Measurements from ENCODE around the gene MCF2L.
"Not testable (repeated sequence)": the region's sequence is repeated elsewhere in the genome, so short reads cannot be mapped to it uniquely, and the experiment has no call there.

MCF2L gene

DNA sequence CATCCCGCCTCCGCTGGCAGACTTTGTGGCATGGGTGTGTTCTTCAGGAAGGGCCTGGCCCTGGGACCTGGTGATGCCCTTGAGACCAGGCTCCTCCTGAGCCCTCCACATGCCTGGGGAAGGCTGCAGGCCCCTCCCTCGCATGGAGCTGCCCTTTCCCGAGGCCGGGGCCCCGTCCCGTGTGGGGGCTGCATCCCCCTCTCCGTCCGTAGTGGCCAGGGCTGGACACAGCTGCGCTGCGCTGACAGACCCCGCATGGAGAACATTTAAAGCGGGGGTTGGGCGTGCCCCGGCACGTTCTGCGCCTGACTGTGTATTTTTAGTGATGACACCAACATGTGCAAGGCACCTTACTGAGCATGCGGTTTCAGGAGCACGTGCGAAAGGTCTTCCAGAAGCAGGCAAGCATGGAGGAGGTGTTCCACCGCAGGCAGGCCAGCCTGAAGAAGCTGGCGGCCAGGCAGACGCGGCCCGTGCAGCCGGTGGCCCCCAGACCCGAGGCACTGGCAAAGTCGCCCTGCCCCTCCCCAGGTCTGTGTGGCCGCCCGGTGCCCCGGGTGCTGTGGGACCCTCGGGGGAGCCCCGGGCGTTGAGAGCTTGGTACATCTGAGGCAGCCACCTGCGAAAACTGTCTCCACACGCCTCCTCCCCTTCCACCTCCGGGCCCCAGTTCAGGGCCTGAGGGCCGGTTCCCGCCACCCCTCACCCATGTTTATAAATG, 107.8 kb downstream of the MCF2L start:
- Histone ChIP-seq H3K9me3 (ENCODE audit: control insufficient read depth in 5 of 5, low read length in 5 of 5) (peaks cover 0 to 4% (median 0%) of the 10 kb centered on the region in 5 donors), H3K9ac (ENCODE audit: low read length in 5 of 5) (no peak overlapping the region), H3K27me3 (ENCODE audit: control insufficient read depth in 5 of 5, insufficient read depth in 4 of 5, low read length in 5 of 5) (peaks cover 0 to 10% (median 6%) of the 10 kb centered on the region in 5 donors), H3K4me1 (ENCODE audit: control insufficient read depth in 5 of 5, insufficient read depth in 5 of 5, low read length in 5 of 5) (peaks cover 0 to 4% (median 0%) of the 10 kb centered on the region in 5 donors), H3K27ac (ENCODE audit: low read depth, low read length) (no peak overlapping the region), H3K4me3 (ENCODE audit: low read depth in 1 of 5, low read length in 5 of 5) (no peak overlapping the region), H3K36me3 (ENCODE audit: control insufficient read depth in 5 of 5, insufficient read depth in 5 of 5, low read length in 5 of 5) (peaks cover 0 to 76% (median 60%) of the 10 kb centered on the region in 5 donors)

DNA sequence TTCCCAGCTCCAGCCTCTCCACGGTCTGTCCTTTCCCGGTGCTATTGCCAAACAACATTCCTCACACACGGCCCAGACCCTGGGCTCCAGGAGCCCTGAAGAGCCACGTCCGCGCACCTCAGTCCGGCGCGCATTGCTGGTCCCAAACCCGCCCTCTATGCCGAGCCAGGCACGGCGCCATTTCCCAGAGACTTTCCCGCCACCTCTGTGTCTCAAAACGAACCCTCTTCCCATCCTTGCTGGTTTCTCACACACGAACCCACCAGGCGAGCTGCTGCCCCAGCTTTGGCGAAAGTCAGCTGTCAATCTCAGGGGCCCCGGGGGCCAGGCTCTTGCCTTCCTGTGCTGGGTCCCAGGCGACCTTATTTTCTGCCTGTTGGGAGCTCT, 108.5 kb downstream of the MCF2L start:
- peaks cover 0 to 4% (median 0%) of the 10 kb centered on the region in 5 donors for H3K4me1 ChIP-seq (ENCODE audit: control insufficient read depth in 5 of 5, insufficient read depth in 5 of 5, low read length in 5 of 5)
- H3K36me3 ChIP-seq (ENCODE audit: control insufficient read depth in 5 of 5, insufficient read depth in 5 of 5, low read length in 5 of 5) = peaks cover 0 to 79% (median 64%) of the 10 kb centered on the region in 5 donors
- no peaks in the 10 kb centered on the region for H3K9me3 ChIP-seq (ENCODE audit: control insufficient read depth in 5 of 5, low read length in 5 of 5)
- H3K27ac ChIP-seq (ENCODE audit: low read depth, low read length) = no peak overlapping the region
- H3K4me3 ChIP-seq (ENCODE audit: low read depth in 1 of 5, low read length in 5 of 5) = no peak overlapping the region
- H3K9ac ChIP-seq (ENCODE audit: low read length in 5 of 5) = no peak overlapping the region
- peaks cover 0 to 10% (median 7%) of the 10 kb centered on the region in 5 donors for H3K27me3 ChIP-seq (ENCODE audit: control insufficient read depth in 5 of 5, insufficient read depth in 4 of 5, low read length in 5 of 5)

- H3K9me3 ChIP-seq (ENCODE audit: control insufficient read depth in 5 of 5, low read length in 5 of 5) = no peaks in the 10 kb centered on the region
- no peak overlapping the region for H3K9ac ChIP-seq (ENCODE audit: low read length in 5 of 5)
- peaks cover 0 to 84% (median 69%) of the 10 kb centered on the region in 5 donors for H3K36me3 ChIP-seq (ENCODE audit: control insufficient read depth in 5 of 5, insufficient read depth in 5 of 5, low read length in 5 of 5)
- peaks cover 0 to 4% (median 0%) of the 10 kb centered on the region in 5 donors for H3K4me1 ChIP-seq (ENCODE audit: control insufficient read depth in 5 of 5, insufficient read depth in 5 of 5, low read length in 5 of 5)
- H3K27ac ChIP-seq (ENCODE audit: low read depth, low read length) = no peak overlapping the region
- no peak overlapping the region for H3K4me3 ChIP-seq (ENCODE audit: low read depth in 1 of 5, low read length in 5 of 5)
- H3K27me3 ChIP-seq (ENCODE audit: control insufficient read depth in 5 of 5, insufficient read depth in 4 of 5, low read length in 5 of 5) = peaks cover 0 to 10% (median 8%) of the 10 kb centered on the region in 5 donors
These were observed 109.2 kb downstream of the MCF2L start for GRCh38 chr13:113077953-113078901.

- peaks cover 0 to 84% (median 67%) of the 10 kb centered on the region in 5 donors for H3K36me3 ChIP-seq (ENCODE audit: control insufficient read depth in 5 of 5, insufficient read depth in 5 of 5, low read length in 5 of 5)
- H3K4me1 ChIP-seq (ENCODE audit: control insufficient read depth in 5 of 5, insufficient read depth in 5 of 5, low read length in 5 of 5) = peaks cover 0 to 4% (median 3%) of the 10 kb centered on the region in 5 donors
- no peak overlapping the region for H3K4me3 ChIP-seq (ENCODE audit: low read depth in 1 of 5, low read length in 5 of 5)
- H3K9ac ChIP-seq (ENCODE audit: low read length in 5 of 5) = no peak overlapping the region
- H3K9me3 ChIP-seq (ENCODE audit: control insufficient read depth in 5 of 5, low read length in 5 of 5) = no peaks in the 10 kb centered on the region
- peaks cover 0 to 10% (median 8%) of the 10 kb centered on the region in 5 donors for H3K27me3 ChIP-seq (ENCODE audit: control insufficient read depth in 5 of 5, insufficient read depth in 4 of 5, low read length in 5 of 5)
- no peak overlapping the region for H3K27ac ChIP-seq (ENCODE audit: low read depth, low read length)
These were observed 110.1 kb downstream of the MCF2L start for GRCh38 chr13:113078902-113079780.

GRCh38 chr13:113079781-113080080, 110.7 kb downstream of the MCF2L start:
- not testable (repeated sequence) for H3K9me3 ChIP-seq (ENCODE audit: control insufficient read depth in 5 of 5, low read length in 5 of 5); H3K27ac ChIP-seq (ENCODE audit: low read depth, low read length); H3K4me3 ChIP-seq (ENCODE audit: low read depth in 1 of 5, low read length in 5 of 5); H3K27me3 ChIP-seq (ENCODE audit: control insufficient read depth in 5 of 5, insufficient read depth in 4 of 5, low read length in 5 of 5); H3K4me1 ChIP-seq (ENCODE audit: control insufficient read depth in 5 of 5, insufficient read depth in 5 of 5, low read length in 5 of 5); H3K9ac ChIP-seq (ENCODE audit: low read length in 5 of 5)
- peaks cover 0 to 82% (median 63%) of the 10 kb centered on the region in 5 donors for H3K36me3 ChIP-seq (ENCODE audit: control insufficient read depth in 5 of 5, insufficient read depth in 5 of 5, low read length in 5 of 5)

- Histone ChIP-seq H3K9ac (ENCODE audit: low read length in 5 of 5) (no peak overlapping the region), H3K9me3 (ENCODE audit: control insufficient read depth in 5 of 5, low read length in 5 of 5) (no peaks in the 10 kb centered on the region), H3K4me3 (ENCODE audit: low read depth in 1 of 5, low read length in 5 of 5) (no peak overlapping the region), H3K27me3 (ENCODE audit: control insufficient read depth in 5 of 5, insufficient read depth in 4 of 5, low read length in 5 of 5) (peaks cover 0 to 16% (median 10%) of the 10 kb centered on the region in 5 donors), H3K27ac (ENCODE audit: low read depth, low read length) (no peak overlapping the region), H3K36me3 (ENCODE audit: control insufficient read depth in 5 of 5, insufficient read depth in 5 of 5, low read length in 5 of 5) (peaks cover 0 to 83% (median 63%) of the 10 kb centered on the region in 5 donors), H3K4me1 (ENCODE audit: control insufficient read depth in 5 of 5, insufficient read depth in 5 of 5, low read length in 5 of 5) (peaks cover 0 to 4% (median 3%) of the 10 kb centered on the region in 5 donors)
These were observed 111.4 kb downstream of the MCF2L start for GRCh38 chr13:113080361-113080831.

DNA sequence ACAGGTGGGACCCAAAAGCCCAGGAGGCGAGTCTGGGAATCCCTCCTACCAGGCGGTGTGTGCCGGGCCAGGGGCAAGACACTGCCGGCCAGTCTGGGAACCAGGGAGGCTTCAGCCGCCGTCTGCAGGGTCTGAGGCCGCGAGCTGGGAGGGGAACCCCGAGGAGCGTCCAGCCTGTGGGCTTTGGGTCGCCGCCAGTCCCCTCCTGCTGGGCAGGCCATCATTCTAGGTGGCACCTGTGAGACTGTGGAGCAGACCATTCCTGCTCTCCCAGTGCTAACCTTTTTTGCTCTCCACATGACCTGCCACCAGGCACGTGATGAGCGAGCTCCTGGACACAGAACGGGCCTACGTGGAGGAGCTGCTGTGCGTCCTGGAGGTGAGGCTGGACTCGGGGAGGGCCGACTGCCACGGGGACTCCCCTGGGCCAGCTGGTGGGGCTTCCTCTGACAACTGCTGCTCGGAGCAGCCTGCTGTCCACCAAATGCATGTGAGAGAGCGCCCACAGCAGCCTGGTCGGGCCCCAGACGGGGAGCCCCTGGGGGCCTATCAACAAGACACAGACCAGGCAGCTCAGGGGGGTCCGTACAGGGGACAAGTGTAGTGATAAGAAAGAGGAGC, 112.0 kb downstream of the MCF2L start:
- Histone ChIP-seq H3K27ac (ENCODE audit: low read depth, low read length) (no peak overlapping the region), H3K4me1 (ENCODE audit: control insufficient read depth in 5 of 5, insufficient read depth in 5 of 5, low read length in 5 of 5) (peaks cover 0 to 4% (median 3%) of the 10 kb centered on the region in 5 donors), H3K36me3 (ENCODE audit: control insufficient read depth in 5 of 5, insufficient read depth in 5 of 5, low read length in 5 of 5) (peaks cover 0 to 81% (median 60%) of the 10 kb centered on the region in 5 donors)

DNA sequence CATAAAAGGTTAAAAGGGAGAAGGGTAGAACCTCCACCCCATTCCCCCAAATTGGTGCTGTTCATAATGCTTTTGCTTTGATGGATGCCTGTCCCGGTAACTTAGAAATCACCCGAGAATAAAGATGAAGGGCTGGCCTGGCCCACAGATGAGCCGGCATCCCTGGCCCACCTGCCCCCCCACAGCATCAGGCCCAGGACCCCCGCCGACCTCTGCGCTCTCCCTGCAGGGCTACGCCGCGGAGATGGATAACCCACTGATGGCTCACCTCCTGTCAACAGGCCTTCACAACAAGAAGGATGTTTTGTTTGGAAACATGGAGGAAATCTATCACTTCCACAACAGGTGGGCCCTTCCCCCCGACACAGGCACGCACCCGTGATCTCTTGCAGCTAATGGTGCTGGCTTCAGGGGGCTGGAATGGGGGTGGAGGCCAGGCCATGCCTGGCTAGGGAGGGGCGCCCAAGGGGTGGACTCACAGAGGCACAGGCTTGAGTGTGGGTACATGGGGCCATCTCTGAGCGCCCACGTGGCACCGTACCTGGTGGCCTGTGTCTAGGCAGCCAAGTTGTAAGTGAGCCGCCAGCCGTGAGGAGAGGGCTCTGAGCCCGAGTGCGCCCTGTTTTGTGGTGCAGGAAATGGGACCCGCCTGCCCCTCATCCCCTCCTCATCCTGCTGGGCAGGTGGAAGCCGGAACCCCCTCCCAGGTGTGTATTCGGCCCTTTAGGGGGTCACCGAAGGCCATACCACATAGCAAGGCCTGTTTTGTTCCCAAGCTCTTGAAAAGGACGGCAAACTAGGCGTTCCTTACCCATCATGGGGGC, 113.4 kb downstream of the MCF2L start:
- Histone ChIP-seq H3K9me3 (ENCODE audit: control insufficient read depth in 5 of 5, low read length in 5 of 5) (no peaks in the 10 kb centered on the region), H3K27me3 (ENCODE audit: control insufficient read depth in 5 of 5, insufficient read depth in 4 of 5, low read length in 5 of 5) (peaks cover 0 to 16% (median 10%) of the 10 kb centered on the region in 5 donors), H3K9ac (ENCODE audit: low read length in 5 of 5) (no peak overlapping the region), H3K27ac (ENCODE audit: low read depth, low read length) (no peak overlapping the region), H3K4me1 (ENCODE audit: control insufficient read depth in 5 of 5, insufficient read depth in 5 of 5, low read length in 5 of 5) (peaks cover 0 to 4% (median 3%) of the 10 kb centered on the region in 5 donors), H3K4me3 (ENCODE audit: low read depth in 1 of 5, low read length in 5 of 5) (no peak overlapping the region), H3K36me3 (ENCODE audit: control insufficient read depth in 5 of 5, insufficient read depth in 5 of 5, low read length in 5 of 5) (peaks cover 0 to 84% (median 62%) of the 10 kb centered on the region in 5 donors)

More for the DNA sequence above, 112.0 kb downstream of the MCF2L start:
- Histone ChIP-seq H3K27me3 (ENCODE audit: control insufficient read depth in 5 of 5, insufficient read depth in 4 of 5, low read length in 5 of 5) (peaks cover 0 to 16% (median 10%) of the 10 kb centered on the region in 5 donors), H3K9ac (ENCODE audit: low read length in 5 of 5) (no peak overlapping the region), H3K9me3 (ENCODE audit: control insufficient read depth in 5 of 5, low read length in 5 of 5) (no peaks in the 10 kb centered on the region), H3K4me3 (ENCODE audit: low read depth in 1 of 5, low read length in 5 of 5) (no peak overlapping the region)

All from subcutaneous abdominal adipose tissue (tissue), 5 donors.